ENCODE measurements around the gene NUP155.

DNA sequence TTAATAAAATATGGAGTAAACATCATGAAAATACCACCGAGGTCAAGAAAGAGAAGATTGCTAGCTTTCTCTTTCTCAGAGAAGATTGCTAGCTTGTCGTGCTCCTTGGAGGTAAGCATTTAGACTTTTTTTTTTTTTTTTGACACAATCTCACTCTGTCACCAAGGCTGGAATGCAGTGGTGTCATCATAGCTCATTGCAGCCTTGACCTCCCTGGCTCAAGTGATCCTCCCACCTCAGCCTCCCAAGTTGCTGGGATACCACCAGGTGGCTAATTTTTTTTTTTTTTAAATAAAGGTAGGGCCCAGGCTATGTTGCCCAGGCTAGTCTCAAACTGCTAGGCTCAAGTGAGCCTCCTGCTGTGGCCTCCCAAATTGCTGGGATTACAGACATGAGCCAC, 95.4 kb downstream of the NUP155 start:
- TF ChIP-seq, protein P1, sequence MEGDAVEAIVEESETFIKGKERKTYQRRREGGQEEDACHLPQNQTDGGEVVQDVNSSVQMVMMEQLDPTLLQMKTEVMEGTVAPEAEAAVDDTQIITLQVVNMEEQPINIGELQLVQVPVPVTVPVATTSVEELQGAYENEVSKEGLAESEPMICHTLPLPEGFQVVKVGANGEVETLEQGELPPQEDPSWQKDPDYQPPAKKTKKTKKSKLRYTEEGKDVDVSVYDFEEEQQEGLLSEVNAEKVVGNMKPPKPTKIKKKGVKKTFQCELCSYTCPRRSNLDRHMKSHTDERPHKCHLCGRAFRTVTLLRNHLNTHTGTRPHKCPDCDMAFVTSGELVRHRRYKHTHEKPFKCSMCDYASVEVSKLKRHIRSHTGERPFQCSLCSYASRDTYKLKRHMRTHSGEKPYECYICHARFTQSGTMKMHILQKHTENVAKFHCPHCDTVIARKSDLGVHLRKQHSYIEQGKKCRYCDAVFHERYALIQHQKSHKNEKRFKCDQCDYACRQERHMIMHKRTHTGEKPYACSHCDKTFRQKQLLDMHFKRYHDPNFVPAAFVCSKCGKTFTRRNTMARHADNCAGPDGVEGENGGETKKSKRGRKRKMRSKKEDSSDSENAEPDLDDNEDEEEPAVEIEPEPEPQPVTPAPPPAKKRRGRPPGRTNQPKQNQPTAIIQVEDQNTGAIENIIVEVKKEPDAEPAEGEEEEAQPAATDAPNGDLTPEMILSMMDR (IDR thresholded peaks at IDR 0.05) = no peak
- TF ChIP-seq EP300 (IDR thresholded peaks at IDR 0.05) = no peak
